ENCODE measurements around the gene MIA. TPM values are rescaled to one million over a fixed set of nuclear protein-coding genes. Genes with fewer than 3 reads are reported as not detected.
"Not testable (repeated sequence)": the region's sequence is repeated elsewhere in the genome, so short reads cannot be mapped to it uniquely, and the experiment has no call there.

Gene MIA
- total RNA-seq, 1 experiment from 2014 or later = not detected

DNA sequence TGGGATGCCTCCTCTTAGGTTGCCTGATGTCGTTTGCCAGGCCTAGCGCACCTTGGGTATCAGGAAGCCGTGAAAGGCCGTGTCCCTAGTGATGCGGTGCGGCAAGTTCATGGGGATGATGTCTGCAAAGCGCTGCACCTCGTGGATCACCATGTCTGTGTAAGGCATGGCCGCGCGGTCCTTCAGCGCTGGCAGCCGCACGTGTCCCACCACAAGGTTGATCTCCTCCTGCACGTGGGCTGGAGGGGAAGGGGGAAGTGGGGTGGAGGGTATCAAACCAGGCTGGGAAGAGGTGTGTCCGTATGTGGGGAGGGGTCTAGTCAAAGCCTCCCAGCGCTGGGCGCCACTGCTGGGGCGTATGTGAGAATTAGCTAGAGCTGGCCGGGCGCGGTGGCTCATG is 46.8 kb downstream of the MIA start:
- peak overlapping the region in 2 of 3 experiments; percentile 10 to 77; a peak in 1 of 7 replicates for H3K27ac Mint-ChIP-seq
- no peak overlapping the region for H2BK15ac ChIP-seq (ENCODE audit: low read depth, low read length)
- H2BK12ac ChIP-seq (ENCODE audit: insufficient read length, low read depth, low read length) = no peak overlapping the region
- H3K4ac ChIP-seq (ENCODE audit: low read depth, low read length) = no peak overlapping the region
- no peak overlapping the region for H2AK5ac ChIP-seq (ENCODE audit: insufficient read length, low read length)
- H3K79me1 ChIP-seq (ENCODE audit: insufficient read depth, low read depth, low read length, poor library complexity, severe bottlenecking) = no peaks in the 10 kb centered on the region
- H3K9ac ChIP-seq (ENCODE audit: extremely low read depth, insufficient read length, low read length) = no peak overlapping the region
- H3K14ac ChIP-seq (ENCODE audit: insufficient read depth, low read length) = no peak overlapping the region
- H3T11ph ChIP-seq (ENCODE audit: low read length) = no peak overlapping the region
- H3K23me2 ChIP-seq (ENCODE audit: insufficient read length, low read depth, low read length, poor library complexity, severe bottlenecking) = peaks cover 3% of the 10 kb centered on the region
- H4K8ac ChIP-seq (replicated peaks; ENCODE audit: insufficient read length, low read depth, low read length) = no peak overlapping the region
- H3K18ac ChIP-seq (ENCODE audit: insufficient read length, low read depth, low read length) = no peak overlapping the region
- H2BK5ac ChIP-seq (ENCODE audit: insufficient read length, low read length) = no peak overlapping the region
- no peak overlapping the region for H2BK120ac ChIP-seq (ENCODE audit: low read depth, low read length, poor library complexity, severe bottlenecking)
- no peak overlapping the region for H3K4me3 Mint-ChIP-seq
- no peak overlapping the region for H4K91ac ChIP-seq (ENCODE audit: insufficient read length, low read depth, low read length)
- peaks cover 2% of the 10 kb centered on the region for H4K20me1 ChIP-seq (ENCODE audit: control insufficient read depth, insufficient read depth, insufficient read length)
- no peaks in the 10 kb centered on the region for H3K79me2 ChIP-seq (ENCODE audit: insufficient read depth, low read length)
- no peak overlapping the region for H2BK20ac ChIP-seq (ENCODE audit: low read depth, low read length, poor library complexity, severe bottlenecking)
- no peaks in the 10 kb centered on the region for H3K4me1 ChIP-seq (ENCODE audit: insufficient read depth, low read length)
- TF ChIP-seq, protein P1, sequence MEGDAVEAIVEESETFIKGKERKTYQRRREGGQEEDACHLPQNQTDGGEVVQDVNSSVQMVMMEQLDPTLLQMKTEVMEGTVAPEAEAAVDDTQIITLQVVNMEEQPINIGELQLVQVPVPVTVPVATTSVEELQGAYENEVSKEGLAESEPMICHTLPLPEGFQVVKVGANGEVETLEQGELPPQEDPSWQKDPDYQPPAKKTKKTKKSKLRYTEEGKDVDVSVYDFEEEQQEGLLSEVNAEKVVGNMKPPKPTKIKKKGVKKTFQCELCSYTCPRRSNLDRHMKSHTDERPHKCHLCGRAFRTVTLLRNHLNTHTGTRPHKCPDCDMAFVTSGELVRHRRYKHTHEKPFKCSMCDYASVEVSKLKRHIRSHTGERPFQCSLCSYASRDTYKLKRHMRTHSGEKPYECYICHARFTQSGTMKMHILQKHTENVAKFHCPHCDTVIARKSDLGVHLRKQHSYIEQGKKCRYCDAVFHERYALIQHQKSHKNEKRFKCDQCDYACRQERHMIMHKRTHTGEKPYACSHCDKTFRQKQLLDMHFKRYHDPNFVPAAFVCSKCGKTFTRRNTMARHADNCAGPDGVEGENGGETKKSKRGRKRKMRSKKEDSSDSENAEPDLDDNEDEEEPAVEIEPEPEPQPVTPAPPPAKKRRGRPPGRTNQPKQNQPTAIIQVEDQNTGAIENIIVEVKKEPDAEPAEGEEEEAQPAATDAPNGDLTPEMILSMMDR (conservative IDR thresholded peaks at IDR 0.05) = no peak
- no peak overlapping the region for H3K23ac ChIP-seq (ENCODE audit: insufficient read length, low read depth, low read length)
- H3K9me3 ChIP-seq (ENCODE audit: control insufficient read depth, low read depth, low read length) = no peaks in the 10 kb centered on the region
- H3K27ac ChIP-seq (ENCODE audit: insufficient read length, low read depth, low read length) = no peak overlapping the region
- peaks cover 15% of the 10 kb centered on the region for H3K27me3 Mint-ChIP-seq (ENCODE audit: low read depth)
- peak; percentile 25 for DNase-seq
- H2AFZ ChIP-seq (ENCODE audit: low read length) = no peak overlapping the region
- peaks cover 0 to 2% (median 0%) of the 10 kb centered on the region in 3 experiments; a peak in 2 of 7 replicates for H3K36me3 Mint-ChIP-seq (ENCODE audit: insufficient read depth in 1 of 3, low read depth in 3 of 3)
- no CpG with 5 or more reads among the region's 22 CpGs for WGBS (ENCODE audit: extremely low coverage, insufficient read length, low lambda C conversion rate)
- H3K56ac ChIP-seq (ENCODE audit: insufficient read length, low read depth, low read length) = no peak overlapping the region
- peaks cover 0 to 2% of the 10 kb centered on the region in 2 experiments; a peak in 2 of 5 replicates for H3K9me3 Mint-ChIP-seq
- no peaks in the 10 kb centered on the region for H3K27me3 ChIP-seq (ENCODE audit: insufficient read depth, low read length)
- H4K5ac ChIP-seq (ENCODE audit: insufficient read length, low read depth, low read length) = no peak overlapping the region
- peaks cover 21 to 26% of the 10 kb centered on the region in 2 experiments for H3K4me1 Mint-ChIP-seq
- H3K4me2 ChIP-seq (ENCODE audit: insufficient read depth, insufficient read length, low read length) = no peak overlapping the region

DNA sequence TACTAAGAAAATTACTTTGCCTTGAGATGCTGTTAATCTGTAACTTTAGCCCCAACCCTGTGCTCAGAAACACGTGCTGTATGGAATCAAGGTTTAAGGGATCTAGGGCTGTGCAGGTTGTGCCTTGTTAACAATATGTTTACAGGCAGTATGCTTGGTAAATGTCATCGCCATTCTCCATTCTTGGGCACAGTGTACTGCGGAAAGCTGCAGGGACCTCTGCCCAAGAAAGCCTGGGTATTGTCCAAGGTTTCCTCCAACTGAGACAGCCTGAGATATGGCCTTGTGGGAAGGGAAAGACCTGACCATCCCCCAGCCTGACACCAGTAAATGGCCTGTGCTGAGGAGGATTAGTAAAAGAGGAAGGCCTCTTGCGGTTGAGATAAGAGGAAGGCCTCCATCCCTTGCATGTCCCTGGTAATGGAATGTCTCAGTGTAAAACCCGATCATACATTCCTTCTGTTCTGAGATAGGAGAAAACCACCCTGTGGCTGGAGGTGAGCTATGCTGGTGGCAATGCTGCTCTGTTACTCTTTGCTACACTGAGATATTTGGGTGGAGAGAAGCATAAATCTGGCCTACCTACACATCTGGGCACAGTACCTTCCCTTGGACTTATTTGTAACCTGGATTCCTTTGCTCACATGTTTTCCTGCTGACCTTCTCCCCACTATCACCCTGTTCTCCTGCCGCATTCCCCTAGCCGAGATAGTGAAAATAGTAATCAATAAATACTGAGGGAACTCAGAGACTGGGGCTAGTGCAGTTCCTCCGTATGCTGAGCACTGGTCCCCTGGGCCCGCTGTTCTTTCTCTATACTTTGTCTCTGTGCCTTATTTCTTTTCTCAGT is 47.6 kb downstream of the MIA start:
- H3K27me3 ChIP-seq (ENCODE audit: insufficient read depth, low read length); H3K14ac ChIP-seq (ENCODE audit: insufficient read depth, low read length); H4K5ac ChIP-seq (ENCODE audit: insufficient read length, low read depth, low read length); H2BK15ac ChIP-seq (ENCODE audit: low read depth, low read length); H2BK12ac ChIP-seq (ENCODE audit: insufficient read length, low read depth, low read length); H3K56ac ChIP-seq (ENCODE audit: insufficient read length, low read depth, low read length); H3K18ac ChIP-seq (ENCODE audit: insufficient read length, low read depth, low read length); H4K20me1 ChIP-seq (ENCODE audit: control insufficient read depth, insufficient read depth, insufficient read length); H3K4ac ChIP-seq (ENCODE audit: low read depth, low read length); H3K4me3 Mint-ChIP-seq; H3K23ac ChIP-seq (ENCODE audit: insufficient read length, low read depth, low read length); H3K36me3 Mint-ChIP-seq (ENCODE audit: insufficient read depth in 1 of 3, low read depth in 3 of 3); H3K9me3 ChIP-seq (ENCODE audit: control insufficient read depth, low read depth, low read length); H3K4me2 ChIP-seq (ENCODE audit: insufficient read depth, insufficient read length, low read length); H2AK5ac ChIP-seq (ENCODE audit: insufficient read length, low read length); H3K79me2 ChIP-seq (ENCODE audit: insufficient read depth, low read length); H3K4me1 ChIP-seq (ENCODE audit: insufficient read depth, low read length); H2BK20ac ChIP-seq (ENCODE audit: low read depth, low read length, poor library complexity, severe bottlenecking); H2BK120ac ChIP-seq (ENCODE audit: low read depth, low read length, poor library complexity, severe bottlenecking); H3K79me1 ChIP-seq (ENCODE audit: insufficient read depth, low read depth, low read length, poor library complexity, severe bottlenecking); H2BK5ac ChIP-seq (ENCODE audit: insufficient read length, low read length); H3K23me2 ChIP-seq (ENCODE audit: insufficient read length, low read depth, low read length, poor library complexity, severe bottlenecking); H4K8ac ChIP-seq (replicated peaks; ENCODE audit: insufficient read length, low read depth, low read length); H3K27ac ChIP-seq (ENCODE audit: insufficient read length, low read depth, low read length); H3K27me3 Mint-ChIP-seq (ENCODE audit: low read depth); H2AFZ ChIP-seq (ENCODE audit: low read length); H3T11ph ChIP-seq (ENCODE audit: low read length); H4K91ac ChIP-seq (ENCODE audit: insufficient read length, low read depth, low read length); H3K9me3 Mint-ChIP-seq; H3K9ac ChIP-seq (ENCODE audit: extremely low read depth, insufficient read length, low read length): not testable (repeated sequence)
- WGBS (ENCODE audit: extremely low coverage, insufficient read length, low lambda C conversion rate) = no CpG with 5 or more reads among the region's 9 CpGs
- DNase-seq = peak; percentile 14
- peaks cover 21 to 26% of the 10 kb centered on the region in 2 experiments for H3K4me1 Mint-ChIP-seq
- 0 out of 7 replicates have a peak overlapping the region, but pooled peaks of 2 of the 3 experiments have one; percentile 3 to 77 for H3K27ac Mint-ChIP-seq
